Occipital lobe (tissue), 2 donors: ENCODE results near the gene GNAS-AS1. TPM values are rescaled to one million over a fixed set of nuclear protein-coding genes. Genes with fewer than 3 reads are reported as not detected.
"Not testable (repeated sequence)": the region's sequence is repeated elsewhere in the genome, so short reads cannot be mapped to it uniquely, and the experiment has no call there.

ENCODE experiments used
- DNase-seq: peaks from one replicate; lab custom pipeline; 2025; lab: John Stamatoyannopoulos, UW
- total RNA-seq: library from RNA; depleted of rRNA; stranded (reverse); fragments of >200 nt; gene quantifications from one replicate; pipeline ENCODE4 v1.2.3, GENCODE V29; 2014

Gene GNAS-AS1
- total RNA-seq, 1 donor from 2014 or later: 0.94 TPM

DNA sequence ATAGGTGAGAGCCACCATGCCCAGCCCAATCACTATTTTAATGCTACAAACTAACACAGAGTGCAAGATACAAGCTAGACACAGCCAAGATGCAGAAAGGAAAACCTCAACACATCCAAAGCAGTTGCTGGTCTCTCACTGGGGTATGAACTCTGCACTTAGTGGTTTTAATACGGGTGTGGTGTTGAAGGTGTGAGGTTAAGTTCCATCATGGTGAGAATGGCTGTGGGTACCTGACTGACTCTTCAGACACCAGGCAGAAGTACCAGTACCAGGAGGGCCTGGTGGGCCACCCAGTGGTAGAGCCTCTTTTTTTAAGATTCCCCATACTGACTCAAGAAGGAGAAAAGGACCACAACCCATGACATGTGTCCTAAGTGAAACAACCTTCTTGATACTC is 13.0 kb downstream of the GNAS-AS1 start:
- DNase-seq: no peak

- no peak for DNase-seq
Observed at GRCh38 chr20:58836616-58837204, 14.0 kb downstream of the GNAS-AS1 start.

DNA sequence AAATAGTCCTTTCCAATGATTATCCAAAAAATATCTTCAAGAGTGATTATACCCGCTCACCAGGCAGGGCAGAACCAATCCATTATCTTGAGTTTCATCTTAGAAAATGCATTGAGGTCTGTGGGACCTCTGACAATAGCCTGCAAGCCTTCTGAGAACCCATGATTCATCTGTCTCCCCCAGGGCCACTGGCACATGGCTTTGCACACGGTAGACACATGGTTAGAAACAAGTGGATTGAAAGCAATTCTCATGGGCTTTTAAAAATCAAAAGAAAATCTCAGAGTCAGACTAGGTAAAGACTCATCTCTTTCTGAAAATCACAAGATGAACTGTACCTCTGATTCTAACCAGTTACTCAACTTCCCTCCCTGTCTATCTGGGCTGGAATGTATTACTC is 15.5 kb downstream of the GNAS-AS1 start:
- no peak for DNase-seq

DNA sequence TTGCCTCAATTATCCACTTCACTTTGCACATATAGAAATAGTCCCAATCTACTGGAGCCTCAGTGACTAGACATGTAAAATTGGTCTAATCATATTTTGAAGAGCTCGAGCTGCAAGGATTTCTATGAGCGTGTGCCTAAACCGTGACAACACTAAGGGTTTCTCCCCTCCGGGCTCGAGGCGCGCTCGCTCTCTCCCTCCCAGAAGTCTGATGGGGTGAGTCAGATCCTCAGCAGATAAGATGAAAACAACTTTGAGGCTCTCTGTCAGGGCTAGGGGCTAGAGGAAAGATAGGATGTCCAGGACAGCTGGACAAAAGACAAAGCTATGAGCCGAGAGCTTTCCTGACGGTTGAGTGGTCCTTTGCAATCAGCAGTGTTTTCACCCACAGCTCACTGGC is 16.8 kb downstream of the GNAS-AS1 start:
- no peak for DNase-seq

DNA sequence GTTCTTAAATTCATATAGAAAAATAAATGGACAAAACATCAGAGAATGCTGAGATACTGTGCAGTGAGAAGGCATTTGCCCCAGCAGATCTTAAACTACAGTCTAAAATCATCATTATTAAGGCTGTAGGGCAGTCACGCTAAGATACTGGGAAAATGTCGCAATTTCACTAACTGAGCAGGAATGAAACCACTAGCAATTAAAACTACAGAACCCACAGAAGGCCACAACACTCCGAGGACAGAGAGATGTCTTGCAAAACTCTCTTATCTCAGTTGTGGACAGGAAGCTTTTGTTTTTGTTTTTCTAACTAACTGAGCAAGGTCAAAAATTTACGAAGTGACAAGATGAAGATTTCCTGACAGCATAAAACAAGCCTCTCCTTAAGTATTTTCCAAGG is 18.2 kb downstream of the GNAS-AS1 start:
- DNase-seq: no peak

GRCh38 chr20:58829531-58829941 is 21.2 kb downstream of the GNAS-AS1 start:
- DNase-seq: no peak

GRCh38 chr20:58828804-58829203 is 21.9 kb downstream of the GNAS-AS1 start:
- DNase-seq: not testable (repeated sequence)

- DNase-seq: no peak
Observed at GRCh38 chr20:58828136-58828535, 22.6 kb downstream of the GNAS-AS1 start.

DNA sequence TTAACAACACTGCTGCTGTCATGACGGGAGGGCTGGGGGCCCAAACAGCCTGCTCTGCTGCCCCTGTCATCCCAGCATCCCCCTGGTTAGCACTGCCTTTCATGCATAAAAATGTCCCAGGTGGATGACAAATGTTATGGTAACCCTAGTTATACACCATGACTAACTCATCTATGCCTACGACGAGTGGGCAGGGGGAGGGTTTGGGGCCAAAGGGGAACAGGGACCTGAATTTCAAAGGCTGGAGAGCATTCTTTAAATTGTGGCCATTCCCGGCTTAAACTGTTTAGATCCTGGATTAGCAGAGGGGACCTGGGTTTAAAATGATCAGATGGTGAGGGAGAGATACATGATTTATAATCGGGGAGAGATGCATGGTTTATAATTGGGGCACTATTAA is 24.4 kb downstream of the GNAS-AS1 start:
- no peak for DNase-seq

DNA sequence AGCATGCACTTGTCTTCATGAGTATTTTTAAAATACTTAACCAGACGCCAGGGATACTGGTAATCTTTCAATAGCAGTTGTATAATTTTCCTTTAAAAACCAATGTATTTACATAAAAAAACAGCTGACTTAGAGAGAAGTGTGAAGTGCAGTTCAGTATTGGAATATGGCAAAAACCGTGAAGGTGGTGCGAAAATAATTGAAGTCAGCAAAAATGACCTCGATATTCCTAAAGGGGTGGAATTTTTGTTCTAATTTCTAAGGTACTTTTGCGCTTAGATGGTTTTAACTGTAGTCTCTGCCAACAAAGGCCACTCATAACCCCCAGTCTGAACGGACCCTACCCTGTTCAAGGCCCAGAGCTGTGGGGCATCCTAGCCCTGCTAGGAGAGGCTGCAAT is 25.3 kb downstream of the GNAS-AS1 start:
- DNase-seq: no peak

DNA sequence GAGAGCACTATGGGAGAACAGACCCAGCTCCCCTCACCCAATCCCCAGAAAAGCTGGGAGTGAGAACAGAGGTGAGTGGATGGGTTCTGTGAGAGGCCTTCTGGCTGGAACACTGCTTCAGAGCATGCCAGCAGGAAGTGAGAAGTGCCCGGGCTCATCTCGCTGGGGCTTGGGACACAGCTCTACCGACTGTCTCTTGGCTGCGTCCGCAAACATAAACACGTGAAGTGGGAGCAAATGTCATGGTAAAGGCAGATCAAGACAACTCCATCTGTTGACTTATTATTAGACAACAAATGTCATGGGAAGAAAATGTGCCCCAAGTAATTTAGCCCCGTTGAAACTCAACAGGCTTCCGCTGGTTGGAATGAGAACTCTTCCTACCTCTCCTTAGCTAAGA is 25.9 kb downstream of the GNAS-AS1 start:
- DNase-seq: no peak

DNA sequence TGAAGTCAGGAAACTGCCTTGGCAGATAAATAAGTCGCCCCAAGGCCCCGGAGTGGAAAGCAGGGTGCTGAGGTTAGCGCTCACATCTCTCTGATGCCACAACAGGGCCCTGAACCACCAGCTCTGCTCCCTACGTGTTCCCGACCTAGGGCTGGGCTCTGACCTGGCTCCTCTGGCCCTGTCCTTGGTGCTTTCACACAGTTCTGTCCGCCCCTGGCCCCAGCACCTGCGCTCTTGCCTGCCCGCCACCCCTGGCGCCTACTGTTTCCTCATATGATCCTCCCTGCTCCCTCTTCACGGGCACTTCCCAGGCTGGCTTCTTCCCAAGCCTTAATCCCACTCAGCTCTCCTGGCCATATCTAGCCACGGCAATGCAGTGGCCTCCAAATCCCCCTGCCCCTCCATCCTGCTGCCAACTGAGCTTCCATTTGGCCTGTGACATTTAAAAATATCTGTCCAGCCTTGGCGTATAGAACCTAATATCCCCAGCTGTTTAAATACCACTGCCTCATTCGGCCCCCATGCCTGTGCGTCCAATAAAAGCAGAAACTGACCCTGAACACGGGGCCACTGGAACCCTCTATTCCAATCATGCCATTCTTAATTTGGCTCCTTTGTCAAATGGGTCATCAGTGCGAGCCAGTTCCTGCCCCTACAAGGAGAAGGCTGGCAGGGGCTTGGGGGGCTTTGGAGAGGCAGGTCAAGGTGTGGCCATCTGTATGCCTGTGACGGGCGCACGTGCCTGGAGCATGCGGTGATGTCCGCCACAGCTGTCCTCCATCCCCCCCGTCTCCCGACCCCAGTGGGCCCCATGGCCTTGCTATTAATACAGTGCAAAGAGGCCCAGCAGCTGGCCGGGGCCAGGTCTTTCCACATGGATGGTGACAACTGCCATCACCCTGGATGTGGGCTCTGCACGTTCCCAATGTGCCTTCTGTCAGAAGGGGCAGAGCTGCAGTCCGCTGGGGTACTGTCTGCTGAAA is 27.7 kb downstream of the GNAS-AS1 start:
- no peak for DNase-seq

DNA sequence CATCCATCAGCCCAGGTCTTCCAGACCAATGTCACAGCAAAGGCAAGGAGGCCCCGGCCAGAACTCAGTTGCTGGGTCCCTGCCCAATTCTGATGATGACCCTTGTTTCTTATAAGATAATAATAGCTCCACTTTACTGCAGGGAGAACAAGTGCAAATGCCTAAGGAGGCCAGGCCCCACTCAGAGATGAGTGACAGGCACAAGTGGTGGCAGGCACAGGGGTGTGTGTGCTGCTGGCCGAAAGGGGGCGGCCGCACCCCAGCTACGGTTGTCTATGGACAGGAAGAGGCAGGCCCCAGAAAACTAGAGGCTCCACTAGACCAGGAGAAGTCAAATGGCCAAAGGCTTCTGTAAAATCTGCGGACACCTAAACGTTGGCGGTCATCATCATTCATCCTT is 28.6 kb downstream of the GNAS-AS1 start:
- no peak for DNase-seq

DNA sequence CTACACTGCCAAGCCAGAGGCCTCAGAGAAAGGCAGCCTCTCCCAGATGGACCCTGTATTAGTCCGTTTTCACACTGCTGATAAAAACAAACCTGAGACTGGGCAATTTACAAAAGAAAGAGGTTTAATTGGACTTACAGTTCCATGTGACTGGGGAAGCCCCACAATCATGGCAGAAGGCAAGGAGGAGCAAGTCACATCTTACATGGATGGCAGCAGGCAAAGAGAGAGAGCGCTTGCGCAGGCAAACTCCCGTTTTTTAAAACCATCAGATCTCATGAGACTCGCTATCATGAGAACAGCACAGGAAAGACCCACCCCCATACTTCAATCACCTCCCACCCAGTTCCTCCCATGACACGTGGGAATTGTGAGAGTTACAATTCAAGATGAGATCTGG is 30.2 kb downstream of the GNAS-AS1 start:
- DNase-seq: not testable (repeated sequence)

- DNase-seq: no peak
Observed at GRCh38 chr20:58819921-58820320, 30.8 kb downstream of the GNAS-AS1 start.

DNA sequence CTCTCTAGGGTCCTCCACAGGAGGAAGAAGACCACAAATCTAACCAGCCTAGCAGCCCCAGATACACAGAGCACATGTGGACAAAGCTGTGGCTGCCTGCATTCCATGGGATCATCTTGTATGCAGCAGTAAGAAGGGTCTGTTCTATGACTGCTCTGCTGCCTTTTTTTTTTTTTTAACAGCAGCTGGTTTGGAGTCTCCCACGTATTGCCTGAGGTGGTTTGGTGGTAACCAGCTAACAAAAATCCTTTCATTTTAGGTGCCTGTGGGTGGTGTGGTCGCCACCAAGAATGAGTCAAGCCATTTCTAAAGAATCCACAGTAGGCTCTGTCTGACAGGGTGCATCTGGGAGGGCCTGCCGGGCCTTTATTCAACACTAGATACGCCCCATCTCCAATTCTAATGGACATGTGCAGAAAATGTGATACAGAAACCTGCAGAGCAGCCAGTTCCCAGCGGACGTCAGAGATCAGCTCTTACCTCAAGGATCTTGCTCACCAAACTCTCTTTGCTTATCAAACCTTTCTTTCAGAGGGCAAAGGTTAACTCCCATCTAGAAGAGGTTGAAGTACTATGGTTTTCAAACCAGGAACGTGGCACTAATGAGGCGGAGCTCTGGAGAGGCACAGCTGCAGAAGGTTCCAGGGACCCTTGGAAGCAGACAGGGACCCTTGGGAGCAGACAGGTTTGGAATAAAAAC is 32.0 kb downstream of the GNAS-AS1 start:
- DNase-seq: no peak

DNA sequence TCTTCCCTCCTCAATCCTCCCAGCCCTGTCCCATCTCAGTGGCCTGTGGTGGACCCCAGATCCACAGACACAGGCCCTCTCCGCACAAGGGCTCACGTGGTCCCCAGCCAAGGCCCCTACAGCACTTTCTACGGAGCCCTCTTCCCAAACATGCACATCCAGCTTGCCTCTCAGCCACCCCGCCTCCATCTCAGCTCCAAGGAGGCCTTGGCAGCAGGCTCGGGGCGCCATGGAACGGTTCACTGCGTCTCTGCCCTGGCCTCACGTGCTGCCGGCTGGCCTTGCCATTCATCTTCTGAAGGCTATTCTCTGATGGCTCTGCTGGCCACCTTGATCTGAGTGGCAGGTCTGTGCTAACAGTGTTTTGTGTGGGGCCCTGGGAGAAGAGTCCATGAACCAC is 33.0 kb downstream of the GNAS-AS1 start:
- no peak for DNase-seq

DNA sequence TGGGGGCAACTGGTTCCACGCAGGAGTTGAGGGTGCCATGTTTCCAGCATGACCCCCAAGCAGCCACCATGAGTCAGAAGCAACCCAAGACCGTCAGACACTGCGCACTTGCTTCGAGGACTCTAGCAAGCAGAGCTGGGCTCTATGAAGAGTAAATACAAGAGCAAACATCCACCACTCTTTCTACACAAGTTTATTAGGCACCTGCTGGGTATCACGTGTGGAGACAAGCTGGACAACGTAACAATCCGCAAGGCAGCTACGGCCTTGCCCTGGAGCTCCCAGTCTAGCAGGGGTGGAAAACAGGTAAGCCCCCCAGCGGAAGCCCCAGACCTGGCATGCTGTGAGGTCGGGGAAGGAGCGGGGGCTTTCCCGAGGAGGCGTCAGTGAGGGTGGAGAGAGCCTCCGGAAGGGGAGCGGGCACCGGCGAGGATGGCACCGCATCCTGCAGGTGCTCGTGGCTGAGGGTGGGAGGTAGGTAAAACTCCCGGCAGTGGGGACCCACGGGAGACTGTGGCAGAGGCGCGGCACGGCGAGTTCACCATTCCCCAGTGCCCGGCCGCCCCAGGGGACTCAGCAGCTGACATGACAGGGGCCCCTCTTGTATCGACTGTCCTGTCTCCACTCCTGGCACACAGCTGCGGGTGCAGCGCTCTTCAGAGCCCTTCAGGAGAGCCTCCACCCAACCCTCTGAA is 33.6 kb downstream of the GNAS-AS1 start:
- no peak for DNase-seq

- DNase-seq: no peak
Observed at GRCh38 chr20:58816051-58816450, 34.7 kb downstream of the GNAS-AS1 start.

GRCh38 chr20:58815448-58815847 is 35.3 kb downstream of the GNAS-AS1 start:
- no peak for DNase-seq

GRCh38 chr20:58813369-58813768 is 37.3 kb downstream of the GNAS-AS1 start:
- DNase-seq: no peak

GRCh38 chr20:58811334-58811733 is 39.4 kb downstream of the GNAS-AS1 start:
- no peak for DNase-seq
